Vagina (tissue), 2 donors: ENCODE results near the gene GNAZ. TPM values are rescaled to one million over a fixed set of nuclear protein-coding genes. Genes with fewer than 3 reads are reported as not detected.

Experiments used
- DNase-seq, 2 donors: peaks; one replicate each; pipeline ENCODE4 v3.0.0-alpha.2; 2017; ENCODE audit errors: extremely low spot score in 2 of 2
- H3K27ac ChIP-seq: fragments of 200-600 bp; sonication (generic); one replicate; pipeline ENCODE4 v1.5.1; 2019
- H3K27me3 ChIP-seq: fragments of 200-600 bp; sonication (generic); one replicate; pipeline ENCODE4 v1.5.1; 2019
- H3K36me3 ChIP-seq, 2 donors: fragments of 200-600 bp; sonication (generic); one replicate each; pipeline ENCODE4 v1.5.1; 2017 to 2019
- H3K4me1 ChIP-seq: fragments of 200-600 bp; sonication (generic); one replicate; pipeline ENCODE4 v1.5.1; 2019
- H3K4me3 ChIP-seq, 2 donors: fragments of 200-600 bp; sonication (generic); 1 replicate in 1 of 2; 2 replicates in 1 of 2; pipeline ENCODE4 v1.5.1; 2016 to 2019
- H3K9me3 ChIP-seq: fragments of 200-600 bp; sonication (generic); one replicate; pipeline ENCODE4 v1.5.1; 2019
- POLR2A ChIP-seq, 2 donors: fragments of 450-650 bp; IDR thresholded peaks; one replicate each; pipeline ENCODE4 v1.6.1; 2017; ENCODE audit warnings: antibody characterized with exemption in 2 of 2, mild to moderate bottlenecking in 2 of 2, moderate library complexity in 2 of 2
- POLR2AphosphoS5 ChIP-seq, 2 donors: sonication (generic); formaldehyde crosslinking; IDR thresholded peaks; one replicate each; pipeline ENCODE4 v1.9.0; 2017; ENCODE audit warnings: antibody characterized with exemption in 2 of 2, mild to moderate bottlenecking in 2 of 2, low read depth in 1 of 2; ENCODE audit not compliant: insufficient read depth in 1 of 2
- intact Hi-C: fragments of 100-400 bp; cut with DNase I; formaldehyde crosslinking; loops from one replicate; pipeline ENCODE4 v1.15.1; 2023
- total RNA-seq: library from RNA; depleted of rRNA; stranded (reverse); fragments of >200 nt; gene quantifications from one replicate; pipeline ENCODE4 v1.2.3, GENCODE V29; 2016
- TF ChIP-seq, protein P1 (sequence below), 3 experiments: fragments of 450-650 bp in 2 of 3; fragments of 200-600 bp in 1 of 3; sonication (generic) in 1 of 3; IDR thresholded peaks; one replicate each; pipeline ENCODE4 v1.5.1; 2017 to 2019; ENCODE audit warnings: antibody characterized with exemption in 3 of 3, mild to moderate bottlenecking in 2 of 3, moderate library complexity in 2 of 3

Gene GNAZ
- total RNA-seq, 1 donor from 2014 or later = 11.3 TPM

DNA sequence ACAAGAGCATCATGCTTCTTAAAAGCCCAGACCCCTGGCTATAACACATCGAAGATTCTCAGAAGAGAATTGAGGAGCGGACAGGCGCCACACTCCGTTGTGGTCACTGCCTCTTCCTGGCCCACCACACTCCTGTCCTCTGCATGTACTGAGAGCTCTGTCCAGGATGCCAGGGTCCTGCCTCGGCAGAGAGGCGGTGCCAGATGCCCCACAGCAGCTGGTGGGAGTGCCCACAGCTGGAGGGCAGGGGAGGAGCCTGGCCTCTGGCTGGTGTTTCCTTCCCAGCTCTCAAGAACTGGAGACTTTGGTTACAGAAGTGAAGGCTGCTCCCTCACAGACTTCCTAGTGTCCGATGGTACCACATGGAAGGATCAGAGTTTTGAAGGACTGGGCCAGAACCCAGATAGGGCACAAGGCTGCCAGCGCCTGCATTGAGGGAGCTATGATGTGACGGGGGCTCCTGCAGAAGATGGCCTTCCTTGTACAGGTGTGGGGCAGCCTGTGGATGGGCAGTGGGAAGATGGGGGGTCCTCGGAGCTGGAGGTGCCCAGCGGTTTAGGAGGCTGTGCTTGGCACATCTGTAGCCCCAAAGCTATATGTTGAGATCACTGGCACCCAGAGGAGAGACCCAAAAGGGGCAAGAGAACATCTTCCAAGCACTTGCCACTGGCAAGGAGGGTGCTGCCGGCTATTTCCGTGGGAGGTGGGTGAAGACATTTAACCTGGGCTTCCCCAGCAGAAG is 52.1 kb downstream of the GNAZ start:
- Histone ChIP-seq H3K27ac (no peak overlapping the region), H3K4me3 (no peak overlapping the region)
- intact Hi-C loops = no loop called here

GRCh38 chr22:23122992-23123803 is 52.9 kb downstream of the GNAZ start:
- Histone ChIP-seq H3K4me3 (no peak overlapping the region), H3K36me3 (no peaks in the 10 kb centered on the region), H3K27me3 (no peaks in the 10 kb centered on the region), H3K4me1 (no peaks in the 10 kb centered on the region), H3K27ac (no peak overlapping the region), H3K9me3 (no peaks in the 10 kb centered on the region)
- TF ChIP-seq POLR2AphosphoS5 (IDR thresholded peaks at IDR 0.05; ENCODE audit: insufficient read depth in 1 of 2, low read depth in 1 of 2) (no peak), POLR2A (IDR thresholded peaks at IDR 0.05) (no peak)
- TF ChIP-seq, protein P1, sequence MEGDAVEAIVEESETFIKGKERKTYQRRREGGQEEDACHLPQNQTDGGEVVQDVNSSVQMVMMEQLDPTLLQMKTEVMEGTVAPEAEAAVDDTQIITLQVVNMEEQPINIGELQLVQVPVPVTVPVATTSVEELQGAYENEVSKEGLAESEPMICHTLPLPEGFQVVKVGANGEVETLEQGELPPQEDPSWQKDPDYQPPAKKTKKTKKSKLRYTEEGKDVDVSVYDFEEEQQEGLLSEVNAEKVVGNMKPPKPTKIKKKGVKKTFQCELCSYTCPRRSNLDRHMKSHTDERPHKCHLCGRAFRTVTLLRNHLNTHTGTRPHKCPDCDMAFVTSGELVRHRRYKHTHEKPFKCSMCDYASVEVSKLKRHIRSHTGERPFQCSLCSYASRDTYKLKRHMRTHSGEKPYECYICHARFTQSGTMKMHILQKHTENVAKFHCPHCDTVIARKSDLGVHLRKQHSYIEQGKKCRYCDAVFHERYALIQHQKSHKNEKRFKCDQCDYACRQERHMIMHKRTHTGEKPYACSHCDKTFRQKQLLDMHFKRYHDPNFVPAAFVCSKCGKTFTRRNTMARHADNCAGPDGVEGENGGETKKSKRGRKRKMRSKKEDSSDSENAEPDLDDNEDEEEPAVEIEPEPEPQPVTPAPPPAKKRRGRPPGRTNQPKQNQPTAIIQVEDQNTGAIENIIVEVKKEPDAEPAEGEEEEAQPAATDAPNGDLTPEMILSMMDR (IDR thresholded peaks at IDR 0.05) = no peak
- intact Hi-C loops = no loop called here
- DNase-seq = no peak

More for the DNA sequence above, 52.1 kb downstream of the GNAZ start:
- H3K4me1 ChIP-seq = no peaks in the 10 kb centered on the region
- no peak for TF ChIP-seq POLR2AphosphoS5 (IDR thresholded peaks at IDR 0.05; ENCODE audit: insufficient read depth in 1 of 2, low read depth in 1 of 2)
- TF ChIP-seq, protein P1 (IDR thresholded peaks at IDR 0.05) = no peak
- TF ChIP-seq POLR2A (IDR thresholded peaks at IDR 0.05) = no peak
- no peak for DNase-seq
- no peaks in the 10 kb centered on the region for H3K9me3 ChIP-seq
- H3K36me3 ChIP-seq = no peaks in the 10 kb centered on the region
- no peaks in the 10 kb centered on the region for H3K27me3 ChIP-seq

DNA sequence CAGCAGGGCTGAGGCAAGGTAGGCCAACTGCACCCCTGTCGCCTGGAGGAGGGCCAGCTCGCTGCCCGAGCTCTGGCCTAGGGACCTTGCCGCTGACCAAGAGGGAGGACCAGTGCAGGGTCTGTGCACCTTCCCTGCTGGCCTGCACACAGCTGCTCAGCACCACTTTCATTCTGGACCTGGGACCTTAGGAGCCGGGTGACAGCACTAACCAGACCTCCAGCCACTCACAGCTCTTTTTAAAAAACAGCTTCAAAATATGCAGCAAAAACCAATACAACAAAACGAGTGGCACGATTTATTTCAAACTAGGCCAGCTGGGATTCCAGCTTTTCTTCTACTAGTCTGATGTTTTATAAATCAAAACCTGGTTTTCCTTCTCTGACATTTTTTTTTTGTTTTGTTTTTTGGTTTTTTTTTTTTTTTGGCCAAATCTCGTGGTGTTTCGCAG is 53.5 kb downstream of the GNAZ start:
- TF ChIP-seq, protein P1 (IDR thresholded peaks at IDR 0.05) = no peak
- TF ChIP-seq POLR2AphosphoS5 (IDR thresholded peaks at IDR 0.05; ENCODE audit: insufficient read depth in 1 of 2, low read depth in 1 of 2) = no peak
- no peak for TF ChIP-seq POLR2A (IDR thresholded peaks at IDR 0.05)
- no peaks in the 10 kb centered on the region for H3K4me1 ChIP-seq
- DNase-seq = no peak
- H3K4me3 ChIP-seq = no peak overlapping the region
- no peaks in the 10 kb centered on the region for H3K27me3 ChIP-seq
- no peak overlapping the region for H3K27ac ChIP-seq
- no peaks in the 10 kb centered on the region for H3K9me3 ChIP-seq
- no peaks in the 10 kb centered on the region for H3K36me3 ChIP-seq
- intact Hi-C loops = no loop called here

- no peaks in the 10 kb centered on the region for H3K36me3 ChIP-seq
- TF ChIP-seq POLR2A (IDR thresholded peaks at IDR 0.05) (no peak), POLR2AphosphoS5 (IDR thresholded peaks at IDR 0.05; ENCODE audit: insufficient read depth in 1 of 2, low read depth in 1 of 2) (no peak)
- intact Hi-C loops = no loop called here
- no peaks in the 10 kb centered on the region for H3K4me1 ChIP-seq
- H3K27me3 ChIP-seq = no peaks in the 10 kb centered on the region
- H3K27ac ChIP-seq = no peak overlapping the region
- no peaks in the 10 kb centered on the region for H3K9me3 ChIP-seq
- H3K4me3 ChIP-seq = peak overlapping the region in 1 of 2 donors; percentile 16
- no peak for DNase-seq
Observed at GRCh38 chr22:23124611-23125511, 54.5 kb downstream of the GNAZ start.

DNA sequence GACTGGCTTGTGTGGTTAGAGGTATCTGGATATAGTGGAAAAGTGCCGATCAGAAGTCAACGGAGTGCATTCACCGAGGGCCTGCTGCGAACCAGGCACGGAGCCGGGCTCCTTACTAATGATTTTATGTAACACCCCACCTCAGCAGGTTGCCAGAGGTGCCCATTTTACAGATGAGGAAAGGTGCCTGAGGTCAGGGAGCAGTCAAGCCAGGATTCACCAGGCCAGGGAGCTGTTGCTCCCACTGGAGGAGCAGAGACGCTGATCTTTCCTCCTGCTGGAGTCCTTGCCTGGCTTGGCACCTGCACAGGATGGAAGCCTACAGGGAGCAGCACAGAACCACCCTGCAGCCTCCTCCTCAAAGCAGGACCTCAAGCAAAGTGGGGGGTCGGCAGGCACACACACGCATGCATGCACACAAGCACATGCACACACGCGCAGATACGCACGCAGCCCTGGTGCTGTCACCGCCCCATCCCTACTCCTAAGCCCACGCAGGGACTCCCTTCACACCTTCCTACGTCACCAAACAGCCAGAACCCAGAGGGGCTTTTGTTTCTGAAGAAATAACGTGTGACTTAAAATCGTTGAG is 55.3 kb downstream of the GNAZ start:
- TF ChIP-seq POLR2AphosphoS5 (IDR thresholded peaks at IDR 0.05; ENCODE audit: insufficient read depth in 1 of 2, low read depth in 1 of 2) (no peak), POLR2A (IDR thresholded peaks at IDR 0.05) (no peak)
- TF ChIP-seq, protein P1 (IDR thresholded peaks at IDR 0.05) = no peak
- Histone ChIP-seq H3K4me3 (no peak overlapping the region), H3K27ac (no peak overlapping the region), H3K9me3 (no peaks in the 10 kb centered on the region), H3K27me3 (no peaks in the 10 kb centered on the region), H3K4me1 (no peaks in the 10 kb centered on the region), H3K36me3 (no peaks in the 10 kb centered on the region)
- intact Hi-C loops = no loop called here
- no peak for DNase-seq
